Stimulated activated naive CD4-positive, alpha-beta T cell (primary cell): ENCODE data around the gene AKAP8L.

ENCODE experiments used
- DNase-seq, 6 experiments: peaks; one replicate each; lab custom pipeline; 2025; lab: John Stamatoyannopoulos, UW

Gene AKAP8L

GRCh38 chr19:15418579-15419412 is at the start of gene AKAP8L:
Gene AKAP8L, minus strand, starts transcription at chr19:15418988. Its CDS starts 65 bp downstream, at chr19:15418923.
- DNase-seq: peak; percentile 94 to 100 (median 98)

GRCh38 chr19:15467734-15468214 is 49.0 kb upstream of the AKAP8L start:
- DNase-seq: no peak

GRCh38 chr19:15466851-15467733 is 48.3 kb upstream of the AKAP8L start:
- DNase-seq: peak in 4 of 6 experiments; percentile 9 to 59 (median 10)

GRCh38 chr19:15464394-15465385 is 45.9 kb upstream of the AKAP8L start, which contains the start of gene RASAL3:
Gene RASAL3, minus strand, starts transcription at chr19:15464544. Its CDS starts 186 bp downstream, at chr19:15464358.
- peak; percentile 14 to 47 (median 38) for DNase-seq

GRCh38 chr19:15463861-15464371 is 45.1 kb upstream of the AKAP8L start:
- DNase-seq: peak; percentile 61 to 81 (median 69)

GRCh38 chr19:15461694-15462093 is 42.9 kb upstream of the AKAP8L start:
- no peak for DNase-seq

- no peak for DNase-seq
Observed at GRCh38 chr19:15457701-15458484, 39.1 kb upstream of the AKAP8L start.

GRCh38 chr19:15456871-15457700 is 38.3 kb upstream of the AKAP8L start:
- no peak for DNase-seq

- DNase-seq: no peak
Observed at GRCh38 chr19:15456441-15456840, 37.7 kb upstream of the AKAP8L start.

GRCh38 chr19:15455996-15456395 is 37.2 kb upstream of the AKAP8L start:
- no peak for DNase-seq

GRCh38 chr19:15453906-15454860 is 35.4 kb upstream of the AKAP8L start:
- DNase-seq: no peak

GRCh38 chr19:15453091-15453578 is 34.3 kb upstream of the AKAP8L start:
- no peak for DNase-seq

- peak in 3 of 6 experiments; percentile 9 to 23 (median 20) for DNase-seq
Observed at GRCh38 chr19:15452111-15453047, 33.6 kb upstream of the AKAP8L start.

GRCh38 chr19:15450528-15450890 is 31.7 kb upstream of the AKAP8L start:
- DNase-seq: no peak

GRCh38 chr19:15449620-15450527 is 31.1 kb upstream of the AKAP8L start, which contains the start of gene WIZ:
Gene WIZ, minus strand, starts transcription at chr19:15449956. Its CDS starts 1,649 bp downstream, at chr19:15448307.
- DNase-seq: peak; percentile 69 to 89 (median 81)
